GM18511 (cell line): ENCODE measurements around the gene ZNF383.
"Not testable (repeated sequence)": the region's sequence is repeated elsewhere in the genome, so short reads cannot be mapped to it uniquely, and the experiment has no call there.

Source experiments
- ATAC-seq: cut with Tn5 transposase; IDR thresholded peaks from one replicate; pipeline ENCODE4 v1.9.1; 2021; ENCODE audit warnings: mild to moderate bottlenecking, moderate library complexity; ENCODE audit not compliant: unreplicated experiment

The ZNF383 gene

GRCh38 chr19:37292998-37293939, 75.3 kb downstream of the ZNF383 start:
- not testable (repeated sequence) for ATAC-seq

GRCh38 chr19:37294246-37294645, 76.2 kb downstream of the ZNF383 start:
- not testable (repeated sequence) for ATAC-seq
